ENCODE data around the gene ALPP. TPM values are rescaled to one million over a fixed set of nuclear protein-coding genes. Genes with fewer than 3 reads are reported as not detected.
"Not testable (repeated sequence)": the region's sequence is repeated elsewhere in the genome, so short reads cannot be mapped to it uniquely, and the experiment has no call there.

The ALPP gene
- total and polyA plus RNA-seq, 4 experiments from 2014 or later: not detected

DNA sequence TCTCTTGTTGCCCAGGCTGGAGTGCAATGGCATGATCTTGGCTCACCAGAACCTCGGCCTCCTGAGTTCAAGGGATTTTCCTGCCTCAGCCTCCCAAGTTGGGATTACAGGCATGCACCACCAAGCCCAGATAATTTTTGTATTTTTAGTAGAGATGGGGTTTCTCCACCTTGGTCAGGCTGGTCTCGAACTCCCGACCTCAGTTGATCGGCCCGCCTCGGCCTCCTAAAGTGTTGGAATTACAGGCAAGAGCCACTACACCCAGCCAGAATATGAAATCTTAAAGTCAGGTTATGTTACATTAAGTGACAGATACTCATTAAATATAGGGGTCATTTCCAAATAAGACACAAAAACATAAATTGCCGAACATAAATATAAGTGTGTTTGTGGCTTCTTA is 15.9 kb downstream of the ALPP start:
- H3K9me3 ChIP-seq (ENCODE audit: control insufficient read depth in 1 of 2, low read length in 2 of 2); H3K36me3 ChIP-seq (ENCODE audit: insufficient read depth, low read length); CTCF ChIA-PET (ENCODE audit: partially characterized antibody); H3K4me3 ChIP-seq (ENCODE audit: low read length in 2 of 2); H3K4me1 ChIP-seq (ENCODE audit: insufficient read depth, low read length); H3K27ac Mint-ChIP-seq; H3K27ac ChIP-seq (ENCODE audit: low read depth, low read length); intact Hi-C loops (cut with micrococcal nuclease); H3K9me3 Mint-ChIP-seq; H3K36me3 Mint-ChIP-seq; DNase-seq; POLR2A ChIA-PET (ENCODE audit: partially characterized antibody); H3K4me1 Mint-ChIP-seq; H3K27me3 ChIP-seq (ENCODE audit: insufficient read depth, low read length); H3K4me3 Mint-ChIP-seq: not testable (repeated sequence)
- H3K27me3 Mint-ChIP-seq: peaks cover 21 to 28% of the 10 kb centered on the region in 2 donors

DNA sequence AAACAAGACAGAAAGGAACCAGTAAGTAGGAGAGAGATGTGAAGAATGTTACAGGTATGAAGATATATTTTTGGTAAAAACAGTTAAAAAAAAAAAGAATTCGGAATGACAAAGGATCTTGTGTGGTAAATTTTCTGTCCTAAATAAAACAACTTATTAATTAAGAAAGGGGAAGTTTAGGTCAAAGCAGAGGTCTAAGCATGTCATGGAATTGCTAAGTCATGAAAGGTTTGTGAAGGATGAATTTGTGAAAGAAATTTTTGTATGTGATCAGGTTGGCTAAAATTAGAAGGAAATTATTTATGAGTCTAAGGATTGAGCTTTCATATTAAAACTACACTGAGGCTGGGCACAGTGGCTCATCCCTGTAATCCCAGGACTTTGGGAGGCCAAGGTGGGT is 17.0 kb downstream of the ALPP start:
- Histone ChIP-seq H3K27me3 (ENCODE audit: insufficient read depth, low read length) (no peaks in the 10 kb centered on the region), H3K9me3 (ENCODE audit: control insufficient read depth in 1 of 2, low read length in 2 of 2) (no peaks in the 10 kb centered on the region), H3K36me3 (ENCODE audit: insufficient read depth, low read length) (no peaks in the 10 kb centered on the region), H3K4me3 (ENCODE audit: low read length in 2 of 2) (no peak overlapping the region), H3K4me1 (ENCODE audit: insufficient read depth, low read length) (no peaks in the 10 kb centered on the region), H3K27ac (ENCODE audit: low read depth, low read length) (no peak overlapping the region)
- ChIA-PET POLR2A (ENCODE audit: partially characterized antibody) (no interaction called here), CTCF (ENCODE audit: partially characterized antibody) (no interaction called here)
- H3K4me1 Mint-ChIP-seq: peaks cover 0 to 1% (median 0%) of the 10 kb centered on the region in 4 donors
- intact Hi-C loops (cut with micrococcal nuclease): no loop called here
- H3K9me3 Mint-ChIP-seq: no peaks in the 10 kb centered on the region
- H3K27me3 Mint-ChIP-seq: peaks cover 15 to 26% of the 10 kb centered on the region in 2 donors
- H3K4me3 Mint-ChIP-seq: no peak overlapping the region
- no peak overlapping the region for H3K27ac Mint-ChIP-seq
- no peak for DNase-seq
- H3K36me3 Mint-ChIP-seq: no peaks in the 10 kb centered on the region

- H3K27me3 Mint-ChIP-seq: peaks cover 12 to 24% of the 10 kb centered on the region in 2 donors
- no peaks in the 10 kb centered on the region for H3K9me3 ChIP-seq (ENCODE audit: control insufficient read depth in 1 of 2, low read length in 2 of 2)
- H3K27me3 ChIP-seq (ENCODE audit: insufficient read depth, low read length): no peaks in the 10 kb centered on the region
- ChIA-PET POLR2A (ENCODE audit: partially characterized antibody) (no interaction called here), CTCF (ENCODE audit: partially characterized antibody) (no interaction called here)
- H3K36me3 ChIP-seq (ENCODE audit: insufficient read depth, low read length): no peaks in the 10 kb centered on the region
- H3K4me3 ChIP-seq (ENCODE audit: low read length in 2 of 2): no peak overlapping the region
- intact Hi-C loops (cut with micrococcal nuclease): no loop called here
- H3K9me3 Mint-ChIP-seq: no peaks in the 10 kb centered on the region
- peaks cover 0 to 1% (median 0%) of the 10 kb centered on the region in 4 donors for H3K4me1 Mint-ChIP-seq
- H3K27ac ChIP-seq (ENCODE audit: low read depth, low read length): no peak overlapping the region
- H3K4me3 Mint-ChIP-seq: no peak overlapping the region
- H3K27ac Mint-ChIP-seq: no peak overlapping the region
- H3K4me1 ChIP-seq (ENCODE audit: insufficient read depth, low read length): no peaks in the 10 kb centered on the region
- no peaks in the 10 kb centered on the region for H3K36me3 Mint-ChIP-seq
- DNase-seq: no peak
Measured at GRCh38 chr2:232396683-232397082, 18.1 kb downstream of the ALPP start.

DNA sequence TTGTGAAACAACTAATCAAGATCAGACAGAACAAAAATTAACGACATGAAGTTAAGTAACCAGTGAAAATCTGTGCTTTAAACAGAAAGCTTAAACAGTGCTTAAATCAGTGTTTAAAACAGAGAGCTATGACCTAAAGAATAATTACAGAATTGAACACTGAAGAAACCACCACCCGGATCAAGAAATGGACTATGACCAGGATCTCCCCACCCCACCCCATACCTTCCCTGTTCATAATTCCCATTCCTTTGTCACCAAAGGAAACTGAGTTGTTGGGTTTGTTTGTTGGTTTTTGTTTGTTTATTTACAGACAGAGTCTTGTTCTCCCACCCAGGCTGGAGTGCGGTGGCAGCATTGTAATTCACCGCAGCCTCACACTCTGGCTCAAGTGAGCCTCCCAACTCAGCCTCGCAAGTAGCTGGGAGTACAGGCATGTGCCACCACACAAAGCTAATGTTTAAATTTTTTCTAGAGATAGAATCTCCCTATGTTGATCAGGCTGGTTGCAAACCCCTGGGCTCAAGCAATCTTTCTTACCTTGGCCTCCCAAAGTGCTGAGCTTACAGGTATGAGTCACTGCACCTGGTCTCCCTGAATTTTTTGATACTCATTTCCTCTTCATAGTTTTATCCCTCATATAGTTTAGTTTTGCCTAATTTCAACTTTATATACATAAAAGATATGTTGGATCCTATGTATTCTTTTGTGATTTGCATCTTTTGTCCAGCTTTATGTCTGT is 19.9 kb downstream of the ALPP start:
- CTCF ChIA-PET (ENCODE audit: partially characterized antibody): no interaction called here
- no peaks in the 10 kb centered on the region for H3K36me3 ChIP-seq (ENCODE audit: insufficient read depth, low read length)
- H3K4me3 Mint-ChIP-seq: no peak overlapping the region
- no peak overlapping the region for H3K27ac ChIP-seq (ENCODE audit: low read depth, low read length)
- no peaks in the 10 kb centered on the region for H3K27me3 ChIP-seq (ENCODE audit: insufficient read depth, low read length)
- no peaks in the 10 kb centered on the region for H3K9me3 Mint-ChIP-seq
- no peaks in the 10 kb centered on the region for H3K9me3 ChIP-seq (ENCODE audit: control insufficient read depth in 1 of 2, low read length in 2 of 2)
- no peak overlapping the region for H3K4me3 ChIP-seq (ENCODE audit: low read length in 2 of 2)
- no peaks in the 10 kb centered on the region for H3K4me1 ChIP-seq (ENCODE audit: insufficient read depth, low read length)
- POLR2A ChIA-PET (ENCODE audit: partially characterized antibody): no interaction called here
- intact Hi-C loops (cut with micrococcal nuclease): no loop called here
- H3K36me3 Mint-ChIP-seq: no peaks in the 10 kb centered on the region
- H3K27ac Mint-ChIP-seq: no peak overlapping the region
- peaks cover 0 to 1% (median 0%) of the 10 kb centered on the region in 4 donors for H3K4me1 Mint-ChIP-seq
- peaks cover 12 to 20% of the 10 kb centered on the region in 2 donors for H3K27me3 Mint-ChIP-seq
- DNase-seq: no peak

DNA sequence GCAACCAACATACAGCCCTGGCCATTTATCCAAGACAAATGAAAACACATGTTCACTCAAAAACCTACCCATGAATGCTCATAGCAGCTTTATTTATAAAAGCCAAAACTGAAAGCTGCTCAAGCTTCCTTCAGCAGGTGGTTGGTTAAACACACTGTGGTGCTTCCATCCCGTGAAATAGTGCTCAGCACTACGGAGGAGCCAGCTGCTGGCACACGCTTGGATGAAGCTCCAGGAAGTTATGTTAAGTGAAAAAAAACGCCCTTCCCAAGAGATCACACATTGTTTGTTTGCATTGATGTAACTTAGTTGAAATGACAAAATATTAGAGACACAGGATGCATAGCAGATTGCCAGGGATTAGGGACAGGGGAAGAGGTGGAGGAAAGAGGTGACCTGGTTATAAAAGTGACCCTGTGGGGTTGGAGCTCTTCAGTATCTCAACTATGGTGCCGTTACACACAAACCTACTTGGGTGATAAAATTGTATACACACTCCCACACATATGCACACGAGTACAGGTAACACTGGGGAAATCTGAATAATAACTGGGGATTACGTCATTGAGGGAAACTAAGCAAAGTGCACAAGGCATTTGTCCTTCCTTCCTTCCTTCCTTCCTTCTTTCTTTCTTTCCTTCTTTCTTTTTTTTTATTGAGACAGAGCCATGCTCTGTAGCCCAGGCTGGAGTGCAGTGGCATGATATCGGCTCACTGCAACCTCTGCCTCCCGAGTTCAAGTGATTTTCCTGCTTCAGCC is 21.9 kb downstream of the ALPP start:
- H3K4me1 ChIP-seq (ENCODE audit: insufficient read depth, low read length): no peaks in the 10 kb centered on the region
- Mint-ChIP-seq H3K36me3 (no peaks in the 10 kb centered on the region), H3K27ac (no peak overlapping the region), H3K9me3 (no peaks in the 10 kb centered on the region), H3K4me1 (peaks cover 0 to 1% (median 0%) of the 10 kb centered on the region in 4 donors), H3K4me3 (no peak overlapping the region), H3K27me3 (peaks cover 9 to 18% of the 10 kb centered on the region in 2 donors)
- H3K27ac ChIP-seq (ENCODE audit: low read depth, low read length): no peak overlapping the region
- H3K36me3 ChIP-seq (ENCODE audit: insufficient read depth, low read length): no peaks in the 10 kb centered on the region
- H3K9me3 ChIP-seq (ENCODE audit: control insufficient read depth in 1 of 2, low read length in 2 of 2): no peaks in the 10 kb centered on the region
- H3K27me3 ChIP-seq (ENCODE audit: insufficient read depth, low read length): no peaks in the 10 kb centered on the region
- CTCF ChIA-PET (ENCODE audit: partially characterized antibody): no interaction called here
- POLR2A ChIA-PET (ENCODE audit: partially characterized antibody): no interaction called here
- DNase-seq: no peak
- intact Hi-C loops (cut with micrococcal nuclease): no loop called here
- no peak overlapping the region for H3K4me3 ChIP-seq (ENCODE audit: low read length in 2 of 2)

DNA sequence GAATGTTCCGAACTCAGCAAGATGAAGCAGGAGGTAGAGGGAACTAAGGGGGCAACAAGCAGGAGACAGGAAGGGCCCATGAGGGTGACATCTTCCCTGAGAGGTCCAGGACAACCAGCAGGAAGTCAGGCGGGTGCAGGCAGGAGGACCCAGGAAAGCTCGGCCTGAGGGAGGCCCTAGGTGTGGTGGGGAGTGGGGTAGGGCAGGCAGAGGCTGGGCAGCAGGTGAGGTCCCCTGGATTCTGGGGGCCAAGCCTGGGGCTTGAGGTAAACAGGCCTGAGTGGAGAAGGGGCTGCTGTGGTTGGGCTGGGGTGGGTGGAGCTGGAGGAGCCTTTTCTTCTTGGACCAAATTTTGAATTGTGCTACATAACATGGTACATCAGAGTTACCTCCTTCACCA is 24.0 kb downstream of the ALPP start:
- H3K4me3 Mint-ChIP-seq: no peak overlapping the region
- no peak for DNase-seq
- CTCF ChIA-PET (ENCODE audit: partially characterized antibody): no interaction called here
- peaks cover 0 to 1% (median 0%) of the 10 kb centered on the region in 4 donors for H3K4me1 Mint-ChIP-seq
- H3K36me3 ChIP-seq (ENCODE audit: insufficient read depth, low read length): no peaks in the 10 kb centered on the region
- H3K36me3 Mint-ChIP-seq: no peaks in the 10 kb centered on the region
- POLR2A ChIA-PET (ENCODE audit: partially characterized antibody): no interaction called here
- H3K27ac ChIP-seq (ENCODE audit: low read depth, low read length): no peak overlapping the region
- no peaks in the 10 kb centered on the region for H3K4me1 ChIP-seq (ENCODE audit: insufficient read depth, low read length)
- no peak overlapping the region for H3K27ac Mint-ChIP-seq
- no peaks in the 10 kb centered on the region for H3K9me3 ChIP-seq (ENCODE audit: control insufficient read depth in 1 of 2, low read length in 2 of 2)
- peaks cover 5 to 11% of the 10 kb centered on the region in 2 donors for H3K27me3 Mint-ChIP-seq
- intact Hi-C loops (cut with micrococcal nuclease): no loop called here
- no peak overlapping the region for H3K4me3 ChIP-seq (ENCODE audit: low read length in 2 of 2)
- H3K27me3 ChIP-seq (ENCODE audit: insufficient read depth, low read length): no peaks in the 10 kb centered on the region
- H3K9me3 Mint-ChIP-seq: no peaks in the 10 kb centered on the region

- Histone ChIP-seq H3K9me3 (ENCODE audit: control insufficient read depth in 1 of 2, low read length in 2 of 2) (no peaks in the 10 kb centered on the region), H3K36me3 (ENCODE audit: insufficient read depth, low read length) (no peaks in the 10 kb centered on the region), H3K27ac (ENCODE audit: low read depth, low read length) (no peak overlapping the region), H3K4me3 (ENCODE audit: low read length in 2 of 2) (no peak overlapping the region), H3K27me3 (ENCODE audit: insufficient read depth, low read length) (no peaks in the 10 kb centered on the region), H3K4me1 (ENCODE audit: insufficient read depth, low read length) (no peaks in the 10 kb centered on the region)
- intact Hi-C loops (cut with micrococcal nuclease): no loop called here
- Mint-ChIP-seq H3K4me1 (no peaks in the 10 kb centered on the region), H3K27ac (no peak overlapping the region), H3K36me3 (no peaks in the 10 kb centered on the region), H3K4me3 (no peak overlapping the region), H3K9me3 (no peaks in the 10 kb centered on the region), H3K27me3 (peaks cover 4 to 5% of the 10 kb centered on the region in 2 donors)
- ChIA-PET CTCF (ENCODE audit: partially characterized antibody) (no interaction called here), POLR2A (ENCODE audit: partially characterized antibody) (no interaction called here)
- DNase-seq: no peak
Measured at GRCh38 chr2:232405943-232406510, 27.5 kb downstream of the ALPP start.

All from CD4-positive, alpha-beta memory T cell (primary cell).